Hippocampal formation (tissue), 2 donors: Measurements from ENCODE around the gene FST.

Experiments used
- DNase-seq, 2 donors: peaks; one replicate each; lab custom pipeline; 2025; lab: John Stamatoyannopoulos, UW

The FST gene

DNA sequence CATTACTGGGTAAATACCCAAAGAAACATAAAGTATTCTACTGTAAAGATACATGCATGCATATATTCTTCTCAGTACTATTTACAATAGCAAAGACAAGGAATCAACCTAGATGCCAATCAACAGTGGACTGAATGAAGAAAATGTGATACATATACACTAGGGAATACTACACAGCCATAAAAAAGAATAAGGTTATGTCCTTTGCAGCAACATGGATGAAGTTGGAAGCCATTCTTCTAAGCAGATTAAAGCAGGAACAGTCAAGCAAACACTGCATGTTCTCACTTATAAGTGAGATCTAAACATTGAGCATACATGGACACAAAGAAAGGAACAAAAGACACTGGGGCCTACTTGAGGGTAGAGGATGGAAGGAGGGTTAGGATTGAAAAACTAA lies 40.4 kb downstream of the FST start:
- no peak for DNase-seq
